ENCODE data around the gene ZYX. TPM values are rescaled to one million over a fixed set of nuclear protein-coding genes. Genes with fewer than 3 reads are reported as not detected.
A peak's percentile ranks its signal among the peaks of the same experiment; 100 is the strongest.

The ZYX gene, protein sequence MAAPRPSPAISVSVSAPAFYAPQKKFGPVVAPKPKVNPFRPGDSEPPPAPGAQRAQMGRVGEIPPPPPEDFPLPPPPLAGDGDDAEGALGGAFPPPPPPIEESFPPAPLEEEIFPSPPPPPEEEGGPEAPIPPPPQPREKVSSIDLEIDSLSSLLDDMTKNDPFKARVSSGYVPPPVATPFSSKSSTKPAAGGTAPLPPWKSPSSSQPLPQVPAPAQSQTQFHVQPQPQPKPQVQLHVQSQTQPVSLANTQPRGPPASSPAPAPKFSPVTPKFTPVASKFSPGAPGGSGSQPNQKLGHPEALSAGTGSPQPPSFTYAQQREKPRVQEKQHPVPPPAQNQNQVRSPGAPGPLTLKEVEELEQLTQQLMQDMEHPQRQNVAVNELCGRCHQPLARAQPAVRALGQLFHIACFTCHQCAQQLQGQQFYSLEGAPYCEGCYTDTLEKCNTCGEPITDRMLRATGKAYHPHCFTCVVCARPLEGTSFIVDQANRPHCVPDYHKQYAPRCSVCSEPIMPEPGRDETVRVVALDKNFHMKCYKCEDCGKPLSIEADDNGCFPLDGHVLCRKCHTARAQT
- polyA plus RNA-seq (2011; rRNA removed) (13.3 and 24.5 TPM in 2 replicates), polyA plus RNA-seq (2017; fragmentation: RNase III; extraction: RNeasy Plus Mini Kit Qiagen cat#74134 plus additional on column Dnase treatment) (109 to 124 TPM (median 119 TPM) in 3 replicates), polyA minus RNA-seq (2011; rRNA and poly(A)+ RNA removed) (37.2 and 58.9 TPM in 2 replicates)
- 89.4 and 115 TPM in 2 replicates for polyA plus RNA-seq (2012; cell fraction: cytosol; rRNA removed)
- 182 and 185 TPM in 2 replicates for polyA plus RNA-seq (2012; cell fraction: nucleus; rRNA removed)

GRCh38 chr7:143380646-143381426 lies at the start of gene ZYX:
ZYX (plus strand) TSS chr7:143381345; CDS start chr7:143381572, 227 bp downstream.
- Histone ChIP-seq H3K4me1 (peaks cover 43% of the 10 kb centered on the region), H3K4me2 (peak within 1 kb of the TSS; percentile 83), H3K4me3 (peak within 1 kb of the TSS; percentile 100), H3K27ac (peak within 1 kb of the TSS; percentile 99 to 100), H3K9me3 (no peaks in the 10 kb centered on the region)
- ATAC-seq: peak; percentile 80 to 86
- ChIA-PET POLR2A (interaction anchor here (0.6 to 1.4 kb wide), 8 partner anchors 12 to 140 kb away, joined by 3 to 11 read pairs (median 4); no protein-coding TSS in a partner anchor), CTCF (interaction anchor here (0.6 to 3.0 kb wide), 37 partner anchors 9 to 852 kb away, joined by 3 to 30 read pairs (median 5); partner anchors contain the start of genes EPHA1, FAM131B and GSTK1)
- WGBS (ENCODE audit: missing lambda C conversion rate): no CpG with 5 or more reads among the region's 72 CpGs
- DNase-seq (ENCODE audit: low read depth in 1 of 2, low spot score in 1 of 2): peak; percentile 87 to 92
- FAIRE-seq: no peak
- TF ChIP-seq ZC3H11A (IDR thresholded peaks at IDR 0.05): no peak
- TF ChIP-seq, protein P1, sequence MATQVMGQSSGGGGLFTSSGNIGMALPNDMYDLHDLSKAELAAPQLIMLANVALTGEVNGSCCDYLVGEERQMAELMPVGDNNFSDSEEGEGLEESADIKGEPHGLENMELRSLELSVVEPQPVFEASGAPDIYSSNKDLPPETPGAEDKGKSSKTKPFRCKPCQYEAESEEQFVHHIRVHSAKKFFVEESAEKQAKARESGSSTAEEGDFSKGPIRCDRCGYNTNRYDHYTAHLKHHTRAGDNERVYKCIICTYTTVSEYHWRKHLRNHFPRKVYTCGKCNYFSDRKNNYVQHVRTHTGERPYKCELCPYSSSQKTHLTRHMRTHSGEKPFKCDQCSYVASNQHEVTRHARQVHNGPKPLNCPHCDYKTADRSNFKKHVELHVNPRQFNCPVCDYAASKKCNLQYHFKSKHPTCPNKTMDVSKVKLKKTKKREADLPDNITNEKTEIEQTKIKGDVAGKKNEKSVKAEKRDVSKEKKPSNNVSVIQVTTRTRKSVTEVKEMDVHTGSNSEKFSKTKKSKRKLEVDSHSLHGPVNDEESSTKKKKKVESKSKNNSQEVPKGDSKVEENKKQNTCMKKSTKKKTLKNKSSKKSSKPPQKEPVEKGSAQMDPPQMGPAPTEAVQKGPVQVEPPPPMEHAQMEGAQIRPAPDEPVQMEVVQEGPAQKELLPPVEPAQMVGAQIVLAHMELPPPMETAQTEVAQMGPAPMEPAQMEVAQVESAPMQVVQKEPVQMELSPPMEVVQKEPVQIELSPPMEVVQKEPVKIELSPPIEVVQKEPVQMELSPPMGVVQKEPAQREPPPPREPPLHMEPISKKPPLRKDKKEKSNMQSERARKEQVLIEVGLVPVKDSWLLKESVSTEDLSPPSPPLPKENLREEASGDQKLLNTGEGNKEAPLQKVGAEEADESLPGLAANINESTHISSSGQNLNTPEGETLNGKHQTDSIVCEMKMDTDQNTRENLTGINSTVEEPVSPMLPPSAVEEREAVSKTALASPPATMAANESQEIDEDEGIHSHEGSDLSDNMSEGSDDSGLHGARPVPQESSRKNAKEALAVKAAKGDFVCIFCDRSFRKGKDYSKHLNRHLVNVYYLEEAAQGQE (IDR thresholded peaks at IDR 0.05): no peak
- TF ChIP-seq, protein P2, sequence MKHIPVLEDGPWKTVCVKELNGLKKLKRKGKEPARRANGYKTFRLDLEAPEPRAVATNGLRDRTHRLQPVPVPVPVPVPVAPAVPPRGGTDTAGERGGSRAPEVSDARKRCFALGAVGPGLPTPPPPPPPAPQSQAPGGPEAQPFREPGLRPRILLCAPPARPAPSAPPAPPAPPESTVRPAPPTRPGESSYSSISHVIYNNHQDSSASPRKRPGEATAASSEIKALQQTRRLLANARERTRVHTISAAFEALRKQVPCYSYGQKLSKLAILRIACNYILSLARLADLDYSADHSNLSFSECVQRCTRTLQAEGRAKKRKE (CRISPR knock-in tag; IDR thresholded peaks at IDR 0.05; ENCODE audit: low read depth): no peak
- TF ChIP-seq MYC (IDR thresholded peaks at IDR 0.05; ENCODE audit: borderline replicate concordance, low read length): no peak
- no peak for TF ChIP-seq RAD21 (conservative IDR thresholded peaks at IDR 0.05 in 1 of 2, IDR thresholded peaks at IDR 0.05 in 1 of 2)
- TF ChIP-seq KDM5A (IDR thresholded peaks at IDR 0.05): no peak
- TF ChIP-seq, protein P3, sequence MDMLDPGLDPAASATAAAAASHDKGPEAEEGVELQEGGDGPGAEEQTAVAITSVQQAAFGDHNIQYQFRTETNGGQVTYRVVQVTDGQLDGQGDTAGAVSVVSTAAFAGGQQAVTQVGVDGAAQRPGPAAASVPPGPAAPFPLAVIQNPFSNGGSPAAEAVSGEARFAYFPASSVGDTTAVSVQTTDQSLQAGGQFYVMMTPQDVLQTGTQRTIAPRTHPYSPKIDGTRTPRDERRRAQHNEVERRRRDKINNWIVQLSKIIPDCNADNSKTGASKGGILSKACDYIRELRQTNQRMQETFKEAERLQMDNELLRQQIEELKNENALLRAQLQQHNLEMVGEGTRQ (IDR thresholded peaks at IDR 0.05): no peak
- TF ChIP-seq MAZ (IDR thresholded peaks at IDR 0.05; ENCODE audit: borderline replicate concordance, low read depth, low read length): no peak
- TF ChIP-seq EP300 (IDR thresholded peaks at IDR 0.05): 0 out of 5 replicates have a peak, but pooled peaks of 1 of the 2 experiments have one; percentile 45
- TF ChIP-seq JUNB (IDR thresholded peaks at IDR 0.05): peak; percentile 38; the same call in 1 of the 2 replicates
- 0 out of 3 replicates have a peak, but pooled peaks have one; percentile 7 for TF ChIP-seq SMC3 (IDR thresholded peaks at IDR 0.05)
- TF ChIP-seq FOSL2 (IDR thresholded peaks at IDR 0.05): peak; percentile 57; the same call in 1 of the 2 replicates
- TF ChIP-seq FOSL2 (CRISPR knock-in tag; IDR thresholded peaks at IDR 0.05): peak; percentile 90
- no peak for TF ChIP-seq HOXA7 (CRISPR knock-in tag; IDR thresholded peaks at IDR 0.05)
- no peak for TF ChIP-seq HOXB13 (CRISPR knock-in tag; IDR thresholded peaks at IDR 0.05; ENCODE audit: low read depth)
- no peak for TF ChIP-seq CEBPB (IDR thresholded peaks at IDR 0.05)
- TF ChIP-seq TP53 (CRISPR knock-in tag; IDR thresholded peaks at IDR 0.05): no peak
- peak; percentile 65; the same call in 1 of the 3 replicates for TF ChIP-seq BCL3 (IDR thresholded peaks at IDR 0.05)
- peak; percentile 91 for TF ChIP-seq POLR2A (IDR thresholded peaks at IDR 0.05; ENCODE audit: low read length)
- TF ChIP-seq POLR2AphosphoS2 (conservative IDR thresholded peaks at IDR 0.05; ENCODE audit: low read length): no peak
- TF ChIP-seq PHF8 (IDR thresholded peaks at IDR 0.05; ENCODE audit: borderline replicate concordance, low read depth): peak; percentile 81; the same call in 1 of the 2 replicates
- TF ChIP-seq, protein P4, sequence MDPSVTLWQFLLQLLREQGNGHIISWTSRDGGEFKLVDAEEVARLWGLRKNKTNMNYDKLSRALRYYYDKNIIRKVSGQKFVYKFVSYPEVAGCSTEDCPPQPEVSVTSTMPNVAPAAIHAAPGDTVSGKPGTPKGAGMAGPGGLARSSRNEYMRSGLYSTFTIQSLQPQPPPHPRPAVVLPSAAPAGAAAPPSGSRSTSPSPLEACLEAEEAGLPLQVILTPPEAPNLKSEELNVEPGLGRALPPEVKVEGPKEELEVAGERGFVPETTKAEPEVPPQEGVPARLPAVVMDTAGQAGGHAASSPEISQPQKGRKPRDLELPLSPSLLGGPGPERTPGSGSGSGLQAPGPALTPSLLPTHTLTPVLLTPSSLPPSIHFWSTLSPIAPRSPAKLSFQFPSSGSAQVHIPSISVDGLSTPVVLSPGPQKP (IDR thresholded peaks at IDR 0.05; ENCODE audit: low read depth, low read length): no peak
- TF ChIP-seq BHLHE40 (IDR thresholded peaks at IDR 0.05; ENCODE audit: low read depth, low read length): no peak
- TF ChIP-seq HOXB5 (CRISPR knock-in tag; IDR thresholded peaks at IDR 0.05): no peak
- no peak for TF ChIP-seq FOSB (CRISPR knock-in tag; IDR thresholded peaks at IDR 0.05)
- TF ChIP-seq HEYL (CRISPR knock-in tag; IDR thresholded peaks at IDR 0.05): no peak
- TF ChIP-seq RNF2 (IDR thresholded peaks at IDR 0.05; ENCODE audit: borderline replicate concordance, low read depth): no peak
- no peak for TF ChIP-seq ZSCAN20 (CRISPR knock-in tag; IDR thresholded peaks at IDR 0.05)
- no peak for TF ChIP-seq CBX8 (IDR thresholded peaks at IDR 0.05)
- no peak for TF ChIP-seq MAFK (IDR thresholded peaks at IDR 0.05; ENCODE audit: partially characterized antibody)
